ENCODE data around the gene CGNL1.

GRCh38 chr15:57519806-57520205 lies 143.5 kb downstream of the CGNL1 start:
- TF ChIP-seq CTCF (IDR thresholded peaks at IDR 0.05; ENCODE audit: low read depth, low read length) (no peak), EZH2phosphoT487 (IDR thresholded peaks at IDR 0.05; ENCODE audit: low read depth) (no peak)

Measured in OCI-LY3 (cell line).